K562 (cell line): ENCODE data around the gene UVRAG. TPM values are rescaled to one million over a fixed set of nuclear protein-coding genes. Genes with fewer than 3 reads are reported as not detected.

Experiments used
- ATAC-seq: fragments of 200-7000 bp; cut with Tn5 transposase; 3 replicates; pipeline ENCODE4 v1.9.1; 2020; ENCODE audit warnings: moderate library complexity
- BruUV-seq: library from RNA; stranded (reverse); fragments of 400-500 nt; replicated peaks from 2 replicates; lab custom pipeline; 2021; lab: Mats Ljungman, UMichigan
- CTCF ChIA-PET: fragments of 300-600 bp; formaldehyde crosslinking; extraction: SDS; loops from one replicate; lab custom pipeline; 2021; ENCODE audit warnings: low intra/inter-chr PET ratio; lab: Yijun Ruan, JAX
- POLR2A ChIA-PET: fragments of 300-600, 350-650 bp; sonication (Branson Sonifier 250); formaldehyde crosslinking; extraction: SDS; loops from one replicate; lab custom pipeline; 2021; ENCODE audit warnings: antibody characterized with exemption, inconsistent platforms; lab: Yijun Ruan, JAX
- DNase-seq, 4 experiments: peaks; one replicate each; pipeline versions ENCODE4 v3.0.0 to v3.0.0-alpha.2; 2011 to 2018; ENCODE audit warnings: low spot score in 3 of 4, mixed read lengths in 3 of 4; ENCODE audit errors: extremely low read depth in 1 of 4
- FAIRE-seq: peaks from 2 replicates; lab custom pipeline; 2011; peaks lifted over from hg19 to GRCh38; lab: Jason Lieb, UNC
- H2AFZ ChIP-seq: 2 replicates; pipeline ENCODE4 v1.6.0; 2011; ENCODE audit warnings: low read depth, low read length, control low read depth, inconsistent platforms
- H3K27ac ChIP-seq: fragments of 200-600 bp; 3 replicates; pipeline ENCODE4 v1.8.0; 2011; ENCODE audit warnings: low read depth, mild to moderate bottlenecking, control low read depth, inconsistent platforms, low read length, moderate library complexity, mixed read lengths; ENCODE audit errors: extremely low read depth
- H3K27me3 ChIP-seq, 2 experiments: fragments of 300-600 bp in 1 of 2; 2 replicates in 1 of 2; 3 replicates in 1 of 2; pipeline versions ENCODE4 v1.6.0 to v1.8.0; 2011; ENCODE audit warnings: inconsistent platforms in 2 of 2, low read length in 2 of 2, mild to moderate bottlenecking in 1 of 2, mixed read lengths in 1 of 2, moderate library complexity in 1 of 2; ENCODE audit not compliant: control insufficient read depth in 2 of 2, insufficient read depth in 2 of 2
- H3K36me3 ChIP-seq: fragments of 300-600 bp; 3 replicates; pipeline ENCODE4 v1.8.0; 2011; ENCODE audit warnings: mild to moderate bottlenecking, low read length, inconsistent platforms; ENCODE audit not compliant: control insufficient read depth, insufficient read depth
- H3K4me1 ChIP-seq, 2 experiments: fragments of 200-600 bp in 1 of 2; replicated peaks in 1 of 2; 2 replicates in 1 of 2; 3 replicates in 1 of 2; pipeline versions ENCODE4 v1.5.1 to v1.8.0; 2011; ENCODE audit warnings: inconsistent platforms in 2 of 2, low read length in 2 of 2, mild to moderate bottlenecking in 1 of 2, mixed read lengths in 1 of 2, moderate library complexity in 1 of 2; ENCODE audit not compliant: control insufficient read depth in 2 of 2, insufficient read depth in 2 of 2
- H3K4me2 ChIP-seq: 2 replicates; pipeline ENCODE4 v1.6.1; 2011; ENCODE audit warnings: low read length, control low read depth, inconsistent platforms, mixed read lengths; ENCODE audit not compliant: insufficient read depth
- H3K4me3 ChIP-seq: fragments of 200-600 bp; sonication (generic), shearing (Covaris generic); 2 replicates; pipeline ENCODE4 v1.5.1; 2016; ENCODE audit warnings: control low read depth, inconsistent platforms
- H3K79me2 ChIP-seq: fragments of 200-600 bp; 3 replicates; pipeline ENCODE4 v1.8.0; 2011; ENCODE audit warnings: low read length, inconsistent platforms; ENCODE audit not compliant: control insufficient read depth, insufficient read depth
- H3K9ac ChIP-seq, 2 experiments: 2 replicates each; pipeline versions ENCODE4 v1.6.0 to v1.6.1; 2011; ENCODE audit warnings: low read depth in 2 of 2, low read length in 2 of 2, control low read depth in 1 of 2, inconsistent platforms in 1 of 2, mild to moderate bottlenecking in 1 of 2, mixed read lengths in 1 of 2; ENCODE audit not compliant: insufficient read depth in 1 of 2
- H3K9me1 ChIP-seq: one replicate; pipeline ENCODE4 v1.6.0; 2011; ENCODE audit warnings: inconsistent platforms, mild to moderate bottlenecking, low read length, moderate library complexity; ENCODE audit not compliant: control insufficient read depth, insufficient read depth
- H3K9me3 ChIP-seq: replicated peaks from 2 replicates; pipeline ENCODE4 v1.5.1; 2011; ENCODE audit warnings: low read depth, low read length, inconsistent platforms; ENCODE audit not compliant: control insufficient read depth, insufficient read depth
- H4K20me1 ChIP-seq: replicated peaks from 2 replicates; pipeline ENCODE4 v1.6.1; 2011; ENCODE audit warnings: low read length, inconsistent platforms, mixed read lengths; ENCODE audit not compliant: control insufficient read depth, insufficient read depth
- CEBPB ChIP-seq: fragments of 450-650 bp; IDR thresholded peaks from 2 replicates; pipeline ENCODE4 v1.6.1; 2016; ENCODE audit warnings: missing genetic modification characterization, missing compliant biosample characterization
- E2F6 ChIP-seq, 2 experiments: IDR thresholded peaks; 2 replicates each; pipeline ENCODE4 v1.6.1; 2011; ENCODE audit warnings: borderline replicate concordance in 1 of 2, control low read depth in 1 of 2, low read depth in 1 of 2, low read length in 1 of 2, mild to moderate bottlenecking in 1 of 2, mixed read lengths in 1 of 2, moderate library complexity in 1 of 2; ENCODE audit not compliant: insufficient read depth in 1 of 2, insufficient read length in 1 of 2, poor library complexity in 1 of 2, severe bottlenecking in 1 of 2; ENCODE audit errors: extremely low read depth in 1 of 2
- HSF4 ChIP-seq: fragments of 250-450 bp; sonication (Bioruptor Pico); IDR thresholded peaks from 2 replicates; pipeline ENCODE4 v2.1.2; 2022; ENCODE audit warnings: mild to moderate bottlenecking, moderate library complexity, borderline replicate concordance
- MEF2D ChIP-seq: conservative IDR thresholded peaks from 2 replicates; pipeline ENCODE4 v1.6.1; 2016; ENCODE audit warnings: low read depth, missing genetic modification characterization, missing compliant biosample characterization
- MYBL2 ChIP-seq, 2 experiments: fragments of 450-650 bp in 1 of 2; sonication (generic) in 1 of 2; formaldehyde crosslinking in 1 of 2; IDR thresholded peaks; 2 replicates each; pipeline versions ENCODE4 v1.6.1 to v1.8.1; 2017 to 2022; ENCODE audit warnings: borderline replicate concordance in 1 of 2, inconsistent platforms in 1 of 2, low read depth in 1 of 2, mild to moderate bottlenecking in 1 of 2, missing genetic modification reagents in 1 of 2, moderate library complexity in 1 of 2
- MYC ChIP-seq, 2 experiments: fragments of 250-450 bp in 1 of 2; sonication (Bioruptor Pico) in 1 of 2; IDR thresholded peaks; 2 replicates each; pipeline versions ENCODE4 v1.5.1 to v1.6.1; 2012 to 2021; ENCODE audit warnings: low read depth in 2 of 2, borderline replicate concordance in 1 of 2, improper control_type of control experiment in 1 of 2, low read length in 1 of 2, mild to moderate bottlenecking in 1 of 2, moderate library complexity in 1 of 2
- NFIC ChIP-seq: fragments of 450-650 bp; IDR thresholded peaks from 2 replicates; pipeline ENCODE4 v1.6.1; 2017; ENCODE audit warnings: mild to moderate bottlenecking, inconsistent platforms
- SRSF1 ChIP-seq: fragments of 200-400 bp; formaldehyde crosslinking; IDR thresholded peaks from 2 replicates; pipeline ENCODE4 v1.6.1; 2017; ENCODE audit warnings: mild to moderate bottlenecking, low read depth, low read length, moderate library complexity
- WGBS: fragments of 100-300 bp; shearing (Covaris generic); methylation state at CpG from one replicate; pipeline ENCODE4 v1.1.6; 2016; ENCODE audit warnings: low coverage, mixed read lengths; ENCODE audit not compliant: insufficient coverage; ENCODE audit errors: missing lambda C conversion rate; 5-methylcytosine and 5-hydroxymethylcytosine counted together
- in situ Hi-C: fragments of 300-500 bp; cut with MboI; formaldehyde crosslinking; loops from 4 replicates; pipeline ENCODE4 v1.15.0; 2018; ENCODE audit warnings: inconsistent platforms, mixed read lengths
- intact Hi-C: fragments of 100-400 bp; cut with micrococcal nuclease; formaldehyde crosslinking; loops from 2 replicates; pipeline ENCODE4 v1.14.2; 2022
- polyA plus RNA-seq, 8 experiments: library from polyadenylated mRNA; depleted of rRNA in 4 of 8; stranded (reverse) in 5 of 8; unstranded in 3 of 8; fragments of >200 nt; fragmentation: Nextera tagmentation in 2 of 8; fragmentation: Illumina TruSeq in 1 of 8; extraction: Ambion mirVana in 2 of 8; extraction: Trizol in 1 of 8; gene quantifications; 2 replicates each; pipeline versions ENCODE4 v1.2.1 to v1.2.3, GENCODE V29; 2011 to 2014; ENCODE audit warnings: inconsistent platforms in 1 of 8, missing spikeins in 1 of 8
- total RNA-seq, 7 experiments: library from RNA; depleted of rRNA in 6 of 7; stranded (reverse); fragments of >200 nt in 6 of 7; fragmentation: Illumina TruSeq in 2 of 7; extraction: Trizol in 2 of 7; gene quantifications; 2 replicates each; pipeline versions ENCODE4 v1.2.1 to v1.2.3, GENCODE V29; 2011 to 2021; ENCODE audit warnings: low replicate concordance in 1 of 7

The UVRAG gene
- total and polyA plus RNA-seq, 9 of the 15 experiments (the other 6 are each of a cell fraction or from before 2014, with no cell fraction given): 3.1 to 17.8 (median 12.4) TPM

GRCh38 chr11:75792127-75792731 is 22.8 kb upstream of the UVRAG start:
- CTCF ChIA-PET: no interaction called here
- H3K79me2 ChIP-seq: no peaks in the 10 kb centered on the region
- ATAC-seq: no peak
- DNase-seq: no peak
- in situ Hi-C loops: no loop called here
- peak overlapping the region in 1 of 2 experiments; percentile 6; a peak in 1 of 4 replicates for H3K9ac ChIP-seq
- WGBS: 21% methylated on average over 6 of the region's 6 CpGs
- H3K4me3 ChIP-seq: no peak overlapping the region
- no peaks in the 10 kb centered on the region for H3K9me1 ChIP-seq
- TF ChIP-seq CEBPB (tag) (no peak), MEF2D (tag) (no peak), MYBL2 (IDR thresholded peaks at IDR 0.05; ENCODE audit: low read depth) (no peak), MYBL2 (CRISPR knock-in tag; IDR thresholded peaks at IDR 0.05; ENCODE audit: borderline replicate concordance) (no peak), NFIC (peak; percentile 78), E2F6 (IDR thresholded peaks at IDR 0.05; ENCODE audit: borderline replicate concordance in 1 of 2, extremely low read depth in 1 of 2, insufficient read depth in 1 of 2, insufficient read length in 1 of 2, low read depth in 1 of 2, low read length in 1 of 2, poor library complexity in 1 of 2, severe bottlenecking in 1 of 2) (no peak), HSF4 (CRISPR knock-in tag) (no peak), SRSF1 (no peak), MYC (IDR thresholded peaks at IDR 0.05; ENCODE audit: low read depth, low read length) (no peak), MYC (CRISPR knock-in tag; IDR thresholded peaks at IDR 0.05; ENCODE audit: borderline replicate concordance, low read depth) (no peak)
- TF ChIP-seq, all 486 proteins: peak for 1
- Histone ChIP-seq H3K36me3 (no peaks in the 10 kb centered on the region), H4K20me1 (no peaks in the 10 kb centered on the region; the same call in 1 of the 2 replicates), H3K9me3 (no peaks in the 10 kb centered on the region), H3K4me2 (no peak overlapping the region), H3K4me1 (no peaks in the 10 kb centered on the region), H3K27me3 (peaks cover 0 to 3% of the 10 kb centered on the region in 2 experiments; a peak in 1 of 5 replicates), H3K27ac (no peak overlapping the region), H2AFZ (no peak overlapping the region)
- intact Hi-C loops: no loop called here
- no peak for FAIRE-seq
- POLR2A ChIA-PET: interaction anchor here (1.1 to 2.3 kb wide), 3 partner anchors 8 to 18 kb away, joined by 3 to 9 read pairs (median 3); no protein-coding TSS in a partner anchor
- BruUV-seq: no TSS peak
